A549 (cell line): ENCODE data around the gene USP34. TPM values are rescaled to one million over a fixed set of nuclear protein-coding genes. Genes with fewer than 3 reads are reported as not detected.

Experiments used
- ATAC-seq, 2 experiments: fragments of 200-7000 bp in 1 of 2; fragments of >200 bp in 1 of 2; cut with Nextera tagmentation in 1 of 2; cut with Tn5 transposase in 1 of 2; 3 replicates each; pipeline versions ENCODE4 v1.8.0 to v1.9.1; 2018 to 2020; ENCODE audit warnings: mild to moderate bottlenecking in 1 of 2, moderate library complexity in 1 of 2
- CTCF ChIA-PET: fragments of 300-600 bp; sonication (Branson Sonifier 250); formaldehyde crosslinking; extraction: SDS; loops from one replicate; lab custom pipeline; 2021; ENCODE audit warnings: antibody characterized with exemption, inconsistent platforms; lab: Yijun Ruan, JAX
- POLR2A ChIA-PET: fragments of 350-600 bp; formaldehyde crosslinking; extraction: SDS; loops from one replicate; lab custom pipeline; 2021; ENCODE audit warnings: antibody characterized with exemption, inconsistent platforms; lab: Yijun Ruan, JAX
- DNase-seq, 2 experiments: peaks; one replicate each; pipeline versions ENCODE4 v3.0.0 to v3.0.0-alpha.2; 2011 to 2016; ENCODE audit warnings: low read depth in 1 of 2, low spot score in 1 of 2
- FAIRE-seq: peaks from 2 replicates; lab custom pipeline; 2011; peaks lifted over from hg19 to GRCh38; lab: Jason Lieb, UNC
- H3K27ac ChIP-seq, 2 experiments: fragments of >200 bp; sonication (Bioruptor Twin); formaldehyde crosslinking; 3 replicates each; pipeline ENCODE4 v1.5.1; 2016 to 2017
- H3K4me1 ChIP-seq: fragments of >200 bp; sonication (Bioruptor Twin); formaldehyde crosslinking; 3 replicates; pipeline ENCODE4 v1.6.1; 2016
- H3K4me2 ChIP-seq: fragments of >200 bp; sonication (Bioruptor Twin); formaldehyde crosslinking; 3 replicates; pipeline ENCODE4 v1.6.1; 2016
- H3K4me3 ChIP-seq: fragments of >200 bp; sonication (Bioruptor Twin); formaldehyde crosslinking; 3 replicates; pipeline ENCODE4 v1.5.1; 2016
- H3K9me3 ChIP-seq: fragments of >200 bp; sonication (Bioruptor Twin); formaldehyde crosslinking; 3 replicates; pipeline ENCODE4 v1.6.1; 2016
- CBX2 ChIP-seq: fragments of 200-600 bp; sonication (generic); IDR thresholded peaks from 2 replicates; pipeline ENCODE4 v1.6.1; 2016; ENCODE audit warnings: low read depth, mild to moderate bottlenecking, borderline replicate concordance
- FOSB ChIP-seq: fragments of 250-450 bp; sonication (Bioruptor Pico); IDR thresholded peaks from 2 replicates; pipeline ENCODE4 v1.5.0; 2020; ENCODE audit warnings: mild to moderate bottlenecking, moderate library complexity
- GATA3 ChIP-seq: IDR thresholded peaks from 2 replicates; pipeline ENCODE4 v1.6.1; 2012; ENCODE audit warnings: borderline replicate concordance
- HDAC2 ChIP-seq: fragments of 200-600 bp; sonication (generic); IDR thresholded peaks from 2 replicates; pipeline ENCODE4 v1.6.1; 2016
- HOXA7 ChIP-seq: fragments of 250-450 bp; sonication (Bioruptor Pico); IDR thresholded peaks from 2 replicates; pipeline ENCODE4 v1.5.0; 2020; ENCODE audit warnings: mild to moderate bottlenecking, moderate library complexity
- HOXB5 ChIP-seq: fragments of 250-450 bp; sonication (Bioruptor Pico); IDR thresholded peaks from 2 replicates; pipeline ENCODE4 v1.5.0; 2020; ENCODE audit warnings: mild to moderate bottlenecking, moderate library complexity
- JUN ChIP-seq, 2 experiments: fragments of >200 bp; sonication (Bioruptor Twin); formaldehyde crosslinking; IDR thresholded peaks; 2 replicates in 1 of 2; 3 replicates in 1 of 2; pipeline ENCODE4 v1.6.1; 2016 to 2017
- KDM5A ChIP-seq: fragments of 200-600 bp; sonication (generic); IDR thresholded peaks from 2 replicates; pipeline ENCODE4 v1.6.1; 2016; ENCODE audit warnings: antibody characterized with exemption, mild to moderate bottlenecking
- PHF8 ChIP-seq: fragments of 200-600 bp; sonication (generic); IDR thresholded peaks from 2 replicates; pipeline ENCODE4 v1.6.1; 2016; ENCODE audit warnings: low read depth, mild to moderate bottlenecking, antibody characterized with exemption, moderate library complexity, borderline replicate concordance
- POLR2A ChIP-seq: IDR thresholded peaks from 2 replicates; pipeline ENCODE4 v1.6.1; 2012; ENCODE audit warnings: mild to moderate bottlenecking, low read length
- RAD21 ChIP-seq, 2 experiments: fragments of >200 bp in 1 of 2; sonication (Bioruptor Twin) in 1 of 2; formaldehyde crosslinking in 1 of 2; IDR thresholded peaks in 1 of 2; conservative IDR thresholded peaks in 1 of 2; 2 replicates in 1 of 2; 3 replicates in 1 of 2; pipeline ENCODE4 v1.6.1; 2012 to 2018; ENCODE audit warnings: inconsistent platforms in 1 of 2
- RARB ChIP-seq: fragments of 250-450 bp; sonication (Bioruptor Pico); IDR thresholded peaks from 2 replicates; pipeline ENCODE4 v1.8.0; 2021; ENCODE audit warnings: mild to moderate bottlenecking, moderate library complexity
- REST ChIP-seq: fragments of 200-600 bp; sonication (generic); IDR thresholded peaks from 2 replicates; pipeline ENCODE4 v1.6.1; 2016; ENCODE audit warnings: antibody characterized with exemption, mild to moderate bottlenecking, moderate library complexity
- SMC3 ChIP-seq: fragments of >200 bp; sonication (Bioruptor Twin); formaldehyde crosslinking; IDR thresholded peaks from 3 replicates; pipeline ENCODE4 v1.6.1; 2018; ENCODE audit warnings: inconsistent platforms
- SREBF2 ChIP-seq: fragments of 450-650 bp; IDR thresholded peaks from 2 replicates; pipeline ENCODE4 v1.6.1; 2014; ENCODE audit warnings: mild to moderate bottlenecking, moderate library complexity
- WGBS: methylation state at CpG from one replicate; pipeline ENCODE4 v1.1.6; 2017; ENCODE audit errors: missing lambda C conversion rate; 5-methylcytosine and 5-hydroxymethylcytosine counted together
- polyA plus RNA-seq, 4 experiments: library from polyadenylated mRNA; depleted of rRNA in 3 of 4; stranded (reverse); fragments of >200 nt; fragmentation: RNase III in 1 of 4; extraction: RNeasy Plus Mini Kit Qiagen cat#74134 plus additional on column Dnase treatment in 1 of 4; gene quantifications; 2 replicates in 3 of 4; 3 replicates in 1 of 4; pipeline ENCODE4 v1.2.3, GENCODE V29; 2011 to 2017

Gene USP34
- polyA plus RNA-seq, 2 of the 4 experiments (the other 2 are of a cell fraction), result 47.7 to 132 TPM

GRCh38 chr2:61485281-61485680 is 14.4 kb upstream of the USP34 start:
- Histone ChIP-seq H3K27ac (no peak overlapping the region), H3K9me3 (no peaks in the 10 kb centered on the region), H3K4me1 (no peaks in the 10 kb centered on the region), H3K4me3 (no peak overlapping the region), H3K4me2 (no peak overlapping the region)
- FAIRE-seq, result no peak
- ChIA-PET CTCF (interaction anchor here (0.6 to 0.8 kb wide), 2 partner anchors 8 to 57 kb away, joined by 3 to 6 read pairs; no protein-coding TSS in a partner anchor), POLR2A (interaction anchor here (0.6 kb wide), 1 partner anchor 10 kb away, joined by 4 read pairs; no protein-coding TSS in a partner anchor)
- WGBS, result 93% methylated on average over 5 of the region's 5 CpGs
- DNase-seq, result no peak
- TF ChIP-seq REST, result no peak
- TF ChIP-seq KDM5A, result no peak
- TF ChIP-seq CBX2, result no peak
- ATAC-seq, result no peak

GRCh38 chr2:61478086-61478485 is 7.2 kb upstream of the USP34 start:
- Histone ChIP-seq H3K27ac (no peak overlapping the region), H3K4me2 (no peak overlapping the region), H3K4me3 (no peak overlapping the region)
- WGBS, result 93% methylated on average over 6 of the region's 6 CpGs
- CTCF ChIA-PET, result interaction anchor here (0.7 to 1.5 kb wide), 2 partner anchors 65 to 181 kb away, joined by 3 to 4 read pairs; no protein-coding TSS in a partner anchor
- TF ChIP-seq RARB (CRISPR knock-in tag), result no peak
- no peak for TF ChIP-seq GATA3
- TF ChIP-seq SREBF2, result no peak
- TF ChIP-seq HOXA7 (CRISPR knock-in tag), result no peak
- TF ChIP-seq HDAC2, result no peak
- TF ChIP-seq REST, result no peak
- no peak for TF ChIP-seq PHF8
- TF ChIP-seq CBX2, result no peak
- TF ChIP-seq JUN (IDR thresholded peaks at IDR 0.05), result no peak
- no peak for TF ChIP-seq SMC3
- TF ChIP-seq RAD21 (conservative IDR thresholded peaks at IDR 0.05 in 1 of 2, IDR thresholded peaks at IDR 0.05 in 1 of 2), result no peak
- no peak for TF ChIP-seq POLR2A
- no peak for TF ChIP-seq HOXB5
- TF ChIP-seq FOSB (CRISPR knock-in tag), result no peak
- TF ChIP-seq, all 56 proteins: peak for 0
- ATAC-seq (no peak), FAIRE-seq (no peak), DNase-seq (no peak)
- H3K4me1 ChIP-seq, result no peaks in the 10 kb centered on the region
- POLR2A ChIA-PET, result no interaction called here
- no peaks in the 10 kb centered on the region for H3K9me3 ChIP-seq
